HepG2 (cell line): Measurements from ENCODE around the gene LINGO3. TPM values are rescaled to one million over a fixed set of nuclear protein-coding genes. Genes with fewer than 3 reads are reported as not detected.

ENCODE experiments used
- ARID5B ChIP-seq: IDR thresholded peaks from 2 replicates; pipeline ENCODE4 v1.4.0; 2020; ENCODE audit warnings: mild to moderate bottlenecking, missing genetic modification reagents
- ARNT2 ChIP-seq: sonication (generic); formaldehyde crosslinking; IDR thresholded peaks from 2 replicates; pipeline ENCODE4 v1.8.0; 2022; ENCODE audit warnings: mild to moderate bottlenecking, low read depth, missing genetic modification reagents, moderate library complexity
- BHLHE40 ChIP-seq: IDR thresholded peaks from 2 replicates; pipeline ENCODE4 v1.6.1; 2011; ENCODE audit warnings: low read length, improper control_type of control experiment
- CENPT ChIP-seq: sonication (generic); formaldehyde crosslinking; IDR thresholded peaks from 2 replicates; pipeline ENCODE4 v1.8.0; 2022; ENCODE audit warnings: low read depth, mild to moderate bottlenecking, moderate library complexity, missing genetic modification reagents
- FOXP4 ChIP-seq: sonication (generic); formaldehyde crosslinking; IDR thresholded peaks from 2 replicates; pipeline ENCODE4 v1.4.0; 2020; ENCODE audit warnings: missing genetic modification reagents
- HNF4A ChIP-seq: sonication (generic); formaldehyde crosslinking; IDR thresholded peaks from 2 replicates; pipeline ENCODE4 v1.4.0; 2020; ENCODE audit warnings: missing genetic modification reagents
- HOXA3 ChIP-seq: sonication (generic); formaldehyde crosslinking; IDR thresholded peaks from 2 replicates; pipeline ENCODE4 v1.5.0; 2020; ENCODE audit warnings: missing genetic modification reagents
- IKZF5 ChIP-seq: IDR thresholded peaks from 2 replicates; pipeline ENCODE4 v1.6.1; 2018; ENCODE audit warnings: missing genetic modification reagents, mild to moderate bottlenecking, missing compliant biosample characterization
- MEIS1 ChIP-seq: sonication (generic); formaldehyde crosslinking; IDR thresholded peaks from 2 replicates; pipeline ENCODE4 v1.9.0; 2021; ENCODE audit warnings: mild to moderate bottlenecking, missing genetic modification reagents, moderate library complexity, borderline replicate concordance
- NKX3-1 ChIP-seq: sonication (generic); formaldehyde crosslinking; IDR thresholded peaks from 2 replicates; pipeline ENCODE4 v1.5.0; 2020; ENCODE audit warnings: missing genetic modification reagents
- RARA ChIP-seq: IDR thresholded peaks from 2 replicates; pipeline ENCODE4 v1.6.1; 2016; ENCODE audit warnings: missing genetic modification reagents, missing compliant biosample characterization
- REPIN1 ChIP-seq: sonication (generic); formaldehyde crosslinking; IDR thresholded peaks from 2 replicates; pipeline ENCODE4 v1.8.0; 2022; ENCODE audit warnings: missing genetic modification reagents, low read depth, mild to moderate bottlenecking, borderline replicate concordance
- RXRB ChIP-seq: IDR thresholded peaks from 2 replicates; pipeline ENCODE4 v1.6.1; 2016; ENCODE audit warnings: borderline replicate concordance, missing genetic modification reagents, missing compliant biosample characterization
- SAFB2 ChIP-seq: sonication (generic); formaldehyde crosslinking; IDR thresholded peaks from 2 replicates; pipeline ENCODE4 v1.5.1; 2020; ENCODE audit warnings: missing genetic modification reagents, low read depth, mild to moderate bottlenecking, borderline replicate concordance
- SATB2 ChIP-seq: sonication (generic); formaldehyde crosslinking; IDR thresholded peaks from 2 replicates; pipeline ENCODE4 v1.5.0; 2020; ENCODE audit warnings: missing genetic modification reagents
- TBX2 ChIP-seq: sonication (generic); formaldehyde crosslinking; IDR thresholded peaks from 2 replicates; pipeline ENCODE4 v1.5.0; 2020; ENCODE audit warnings: missing genetic modification reagents, mild to moderate bottlenecking, borderline replicate concordance
- YY1 ChIP-seq: IDR thresholded peaks from 2 replicates; pipeline ENCODE4 v1.6.1; 2011; ENCODE audit warnings: low read length, low read depth, moderate library complexity, mild to moderate bottlenecking; ENCODE audit not compliant: insufficient read depth, insufficient replicate concordance
- ZFP90 ChIP-seq: sonication (generic); formaldehyde crosslinking; IDR thresholded peaks from 2 replicates; pipeline ENCODE4 v1.8.0; 2022; ENCODE audit warnings: missing genetic modification reagents, mild to moderate bottlenecking, inconsistent platforms, borderline replicate concordance
- ZFYVE20 ChIP-seq: sonication (generic); formaldehyde crosslinking; IDR thresholded peaks from 2 replicates; pipeline ENCODE4 v1.8.0; 2023; ENCODE audit warnings: low read depth, mild to moderate bottlenecking, moderate library complexity, missing genetic modification reagents, borderline replicate concordance
- ZSCAN5A ChIP-seq: sonication (generic); formaldehyde crosslinking; IDR thresholded peaks from 2 replicates; pipeline ENCODE4 v1.8.0; 2022; ENCODE audit warnings: mild to moderate bottlenecking, missing genetic modification reagents, borderline replicate concordance
- polyA plus RNA-seq, 8 experiments: library from polyadenylated mRNA; depleted of rRNA in 3 of 8; stranded (reverse) in 7 of 8; unstranded in 1 of 8; fragments of >200 nt; fragmentation: Illumina TruSeq in 4 of 8; extraction: Trizol in 4 of 8; gene quantifications; 2 replicates each; pipeline versions ENCODE4 v1.2.1 to v1.2.3, GENCODE V29; 2011 to 2016; ENCODE audit warnings: low read depth in 4 of 8, missing spikeins in 1 of 8, mixed read lengths in 1 of 8; ENCODE audit not compliant: insufficient read depth in 1 of 8
- total RNA-seq, 5 experiments: library from RNA; depleted of rRNA; stranded (reverse); fragments of >200 nt; fragmentation: Illumina TruSeq; extraction: Trizol; gene quantifications; 2 replicates each; pipeline ENCODE4 v1.2.3, GENCODE V29; 2016; ENCODE audit warnings: low read depth in 1 of 5

LINGO3 gene
- total and polyA plus RNA-seq, 2 of the 13 experiments (the other 11 are each of a cell fraction or from before 2014, with no cell fraction given), result not detected

GRCh38 chr19:2328401-2329148 lies 20.6 kb upstream of the LINGO3 start, which contains the start of the genes LSM7 and SPPL2B (continued):
- TF ChIP-seq CENPT (CRISPR knock-in tag) (0 out of 2 replicates have a peak, but pooled peaks have one; percentile 71), ZFYVE20 (CRISPR knock-in tag) (no peak; the same call in 1 of the 2 replicates), NKX3-1 (CRISPR knock-in tag) (no peak), SAFB2 (0 out of 2 replicates have a peak, but pooled peaks have one; percentile 17), HNF4A (CRISPR knock-in tag) (peak; percentile 14; the same call in 1 of the 2 replicates), SATB2 (CRISPR knock-in tag) (no peak), TBX2 (peak; percentile 65; the same call in 1 of the 2 replicates), ARID5B (CRISPR knock-in tag) (no peak; the same call in 1 of the 2 replicates), ARNT2 (peak; percentile 19; the same call in 1 of the 2 replicates), BHLHE40 (no peak), IKZF5 (peak; percentile 38; the same call in 1 of the 2 replicates), RXRB (CRISPR knock-in tag) (peak; percentile 45; the same call in 1 of the 2 replicates), ZFP90 (CRISPR knock-in tag) (no peak), FOXP4 (CRISPR knock-in tag) (0 out of 2 replicates have a peak, but pooled peaks have one; percentile 6), YY1 (peak; percentile 97), REPIN1 (CRISPR knock-in tag) (0 out of 2 replicates have a peak, but pooled peaks have one; percentile 28), RARA (CRISPR knock-in tag) (peak; percentile 27; the same call in 1 of the 2 replicates), MEIS1 (CRISPR knock-in tag) (no peak), HOXA3 (CRISPR knock-in tag) (peak; percentile 95), ZSCAN5A (CRISPR knock-in tag) (no peak)
